HEK293 (cell line): ENCODE measurements around the gene NUP85.

Source experiments
- CTCF ChIA-PET: fragments of 350-600 bp; formaldehyde crosslinking; extraction: SDS; loops from one replicate; lab custom pipeline; 2021; ENCODE audit warnings: antibody characterized with exemption; lab: Yijun Ruan, JAX
- POLR2A ChIA-PET: fragments of 300-600 bp; formaldehyde crosslinking; extraction: SDS; loops from one replicate; lab custom pipeline; 2020; ENCODE audit warnings: antibody characterized with exemption, inconsistent platforms; lab: Yijun Ruan, JAX
- H3K27ac ChIP-seq: fragments of 200-500 bp; sonication (Bioruptor generic); 2 replicates; pipeline ENCODE4 v1.5.1; 2014; ENCODE audit warnings: low read depth, low read length, control low read depth, inconsistent platforms; ENCODE audit errors: extremely low read depth
- H3K36me3 ChIP-seq, 2 experiments: fragments of 200-500 bp in 1 of 2; sonication (Bioruptor generic) in 1 of 2; 1 replicate in 1 of 2; 2 replicates in 1 of 2; pipeline ENCODE4 v1.5.1; 2014 to 2017; ENCODE audit warnings: inconsistent platforms in 2 of 2, low read length in 2 of 2; ENCODE audit not compliant: control insufficient read depth in 2 of 2, insufficient read depth in 1 of 2
- H3K4me1 ChIP-seq: fragments of 200-500 bp; sonication (Bioruptor generic); 2 replicates; pipeline ENCODE4 v1.5.1; 2014; ENCODE audit warnings: mild to moderate bottlenecking, low read length, inconsistent platforms; ENCODE audit not compliant: control insufficient read depth, insufficient read depth
- H3K4me3 ChIP-seq: 2 replicates; pipeline ENCODE4 v1.5.1; 2011; ENCODE audit warnings: low read depth, mild to moderate bottlenecking, control low read depth, low read length, moderate library complexity
- H3K9me3 ChIP-seq: fragments of 200-500 bp; sonication (Bioruptor generic); 2 replicates; pipeline ENCODE4 v1.5.1; 2014; ENCODE audit warnings: low read depth, low read length, inconsistent platforms; ENCODE audit not compliant: control insufficient read depth, insufficient read depth
- EGR2 ChIP-seq: fragments of 450-650 bp; formaldehyde crosslinking; IDR thresholded peaks from 2 replicates; pipeline ENCODE4 v1.5.1; 2016; ENCODE audit warnings: low read depth, missing biosample characterization, missing genetic modification characterization
- GFI1B ChIP-seq: fragments of 450-650 bp; formaldehyde crosslinking; IDR thresholded peaks from 2 replicates; pipeline ENCODE4 v1.5.1; 2016; ENCODE audit warnings: missing biosample characterization, missing genetic modification characterization
- GLI2 ChIP-seq: fragments of 450-650 bp; formaldehyde crosslinking; IDR thresholded peaks from 2 replicates; pipeline ENCODE4; 2017; ENCODE audit warnings: missing biosample characterization, missing genetic modification characterization, low read depth, borderline replicate concordance
- GLIS1 ChIP-seq: fragments of 450-650 bp; formaldehyde crosslinking; IDR thresholded peaks from 2 replicates; pipeline ENCODE4 v1.5.1; 2016; ENCODE audit warnings: missing biosample characterization, missing genetic modification characterization
- YY2 ChIP-seq: fragments of 450-650 bp; formaldehyde crosslinking; IDR thresholded peaks from 2 replicates; pipeline ENCODE4 v1.5.1; 2016; ENCODE audit warnings: missing biosample characterization, missing genetic modification characterization
- ZFHX2 ChIP-seq: fragments of 450-650 bp; formaldehyde crosslinking; conservative IDR thresholded peaks from 2 replicates; pipeline ENCODE4 v1.5.1; 2016; ENCODE audit warnings: missing biosample characterization, missing genetic modification characterization
- ZNF132 ChIP-seq: fragments of 450-650 bp; formaldehyde crosslinking; IDR thresholded peaks from 2 replicates; pipeline ENCODE4 v1.5.1; 2017; ENCODE audit warnings: missing biosample characterization, missing genetic modification characterization, borderline replicate concordance
- ZNF174 ChIP-seq: fragments of 450-650 bp; formaldehyde crosslinking; IDR thresholded peaks from 2 replicates; pipeline ENCODE4 v1.5.0; 2017; ENCODE audit warnings: missing biosample characterization, mild to moderate bottlenecking, missing genetic modification characterization
- ZNF24 ChIP-seq: fragments of 450-650 bp; formaldehyde crosslinking; IDR thresholded peaks from 2 replicates; pipeline ENCODE4 v1.5.1; 2016; ENCODE audit warnings: missing biosample characterization, missing genetic modification characterization
- ZNF292 ChIP-seq: fragments of 450-650 bp; formaldehyde crosslinking; IDR thresholded peaks from 2 replicates; pipeline ENCODE4 v1.5.1; 2016; ENCODE audit warnings: low read depth, missing biosample characterization, missing genetic modification characterization, borderline replicate concordance
- ZNF302 ChIP-seq: fragments of 450-650 bp; formaldehyde crosslinking; IDR thresholded peaks from 2 replicates; pipeline ENCODE4 v1.5.1; 2016; ENCODE audit warnings: missing biosample characterization, missing genetic modification characterization, low read depth
- ZNF335 ChIP-seq: fragments of 450-650 bp; formaldehyde crosslinking; conservative IDR thresholded peaks from 2 replicates; pipeline ENCODE4 v1.5.1; 2016; ENCODE audit warnings: missing biosample characterization, missing genetic modification characterization
- ZNF341 ChIP-seq: fragments of 450-650 bp; formaldehyde crosslinking; IDR thresholded peaks from 2 replicates; pipeline ENCODE4; 2016; ENCODE audit warnings: low read depth, missing biosample characterization, missing genetic modification characterization
- ZNF561 ChIP-seq: fragments of 450-650 bp; IDR thresholded peaks from 2 replicates; pipeline ENCODE4 v1.5.1; 2018; ENCODE audit warnings: missing biosample characterization, missing genetic modification characterization, borderline replicate concordance
- ZNF596 ChIP-seq: fragments of 450-650 bp; IDR thresholded peaks from 2 replicates; pipeline ENCODE4 v1.5.0; 2018; ENCODE audit warnings: missing biosample characterization, mild to moderate bottlenecking, missing genetic modification characterization, moderate library complexity
- ZNF707 ChIP-seq: fragments of 450-650 bp; formaldehyde crosslinking; IDR thresholded peaks from 2 replicates; pipeline ENCODE4 v1.5.1; 2016; ENCODE audit warnings: missing biosample characterization, missing genetic modification characterization
- ZNF843 ChIP-seq: fragments of 450-650 bp; formaldehyde crosslinking; IDR thresholded peaks from 2 replicates; pipeline ENCODE4 v1.5.1; 2016; ENCODE audit warnings: missing biosample characterization, missing genetic modification characterization
- ZSCAN30 ChIP-seq: fragments of 450-650 bp; IDR thresholded peaks from 2 replicates; pipeline ENCODE4 v1.5.1; 2018; ENCODE audit warnings: missing biosample characterization, mild to moderate bottlenecking, missing genetic modification characterization, moderate library complexity
- TF ChIP-seq, protein P1 (sequence below): sonication (generic); formaldehyde crosslinking; IDR thresholded peaks from 2 replicates; pipeline ENCODE4 v1.8.1; 2022; ENCODE audit warnings: mild to moderate bottlenecking, moderate library complexity, missing genetic modification reagents

The NUP85 gene

DNA sequence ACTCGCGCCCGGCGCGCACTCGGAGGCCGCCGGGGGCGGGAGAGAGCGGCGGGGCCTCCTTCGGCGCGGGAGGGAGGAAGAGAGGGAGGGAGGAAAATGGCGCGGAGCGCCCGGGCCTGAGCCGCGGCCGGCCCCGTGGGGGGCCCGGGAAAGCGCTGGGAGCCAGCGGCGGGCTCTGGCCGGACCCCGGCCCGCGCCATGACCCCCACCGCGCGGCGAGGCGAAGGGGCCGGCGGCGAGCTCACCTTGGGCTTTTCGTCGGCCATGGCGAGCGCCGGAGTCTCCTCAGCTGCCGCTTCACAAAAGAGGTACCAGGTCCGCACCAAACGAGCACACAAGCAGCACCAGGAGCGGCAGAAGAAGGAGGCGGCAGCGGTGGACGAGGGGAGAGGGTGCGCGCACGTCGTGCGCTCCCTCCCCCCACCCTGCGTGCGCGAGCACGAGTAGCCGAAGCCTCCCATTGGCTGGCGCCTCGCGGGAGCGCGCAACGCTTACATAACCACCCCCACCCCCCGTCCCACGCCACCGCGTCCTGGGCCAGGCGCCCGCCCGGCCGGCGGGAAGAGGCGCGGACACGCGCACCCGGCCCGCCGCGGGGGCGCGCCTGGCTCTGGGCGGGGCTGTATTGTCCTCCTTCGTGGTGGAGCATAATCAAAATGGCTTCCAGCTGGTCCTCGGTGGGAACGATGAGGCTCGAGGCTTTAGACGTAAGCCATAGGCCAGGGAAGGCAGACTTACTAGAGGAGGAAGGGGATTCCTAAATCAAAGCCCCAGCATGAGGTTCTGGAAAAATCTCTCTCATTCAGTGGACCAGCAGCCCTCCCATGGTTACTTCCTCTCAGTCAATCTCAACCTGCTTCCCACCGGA lies 22.7 kb upstream of the NUP85 start, which contains the start of gene SUMO2 (continued):
- TF ChIP-seq, protein P1, sequence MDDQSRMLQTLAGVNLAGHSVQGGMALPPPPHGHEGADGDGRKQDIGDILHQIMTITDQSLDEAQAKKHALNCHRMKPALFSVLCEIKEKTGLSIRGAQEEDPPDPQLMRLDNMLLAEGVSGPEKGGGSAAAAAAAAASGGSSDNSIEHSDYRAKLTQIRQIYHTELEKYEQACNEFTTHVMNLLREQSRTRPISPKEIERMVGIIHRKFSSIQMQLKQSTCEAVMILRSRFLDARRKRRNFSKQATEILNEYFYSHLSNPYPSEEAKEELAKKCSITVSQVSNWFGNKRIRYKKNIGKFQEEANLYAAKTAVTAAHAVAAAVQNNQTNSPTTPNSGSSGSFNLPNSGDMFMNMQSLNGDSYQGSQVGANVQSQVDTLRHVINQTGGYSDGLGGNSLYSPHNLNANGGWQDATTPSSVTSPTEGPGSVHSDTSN (CRISPR knock-in tag): peak; percentile 39; the same call in 1 of the 2 replicates
- TF ChIP-seq GLI2 (tag by site-specific recombination) (no peak), ZNF302 (tag by site-specific recombination) (no peak), ZSCAN30 (tag by site-specific recombination) (0 out of 2 replicates have a peak, but pooled peaks have one; percentile 9), ZNF132 (no peak), ZNF292 (tag by site-specific recombination) (no peak), ZNF561 (tag by site-specific recombination) (no peak; the same call in 1 of the 2 replicates), ZNF174 (no peak), YY2 (tag by site-specific recombination) (peak; percentile 45; the same call in 1 of the 2 replicates), ZNF843 (tag by site-specific recombination) (0 out of 2 replicates have a peak, but pooled peaks have one; percentile 34), ZNF335 (tag by site-specific recombination) (peak; percentile 86), ZNF341 (tag by site-specific recombination) (no peak)

DNA sequence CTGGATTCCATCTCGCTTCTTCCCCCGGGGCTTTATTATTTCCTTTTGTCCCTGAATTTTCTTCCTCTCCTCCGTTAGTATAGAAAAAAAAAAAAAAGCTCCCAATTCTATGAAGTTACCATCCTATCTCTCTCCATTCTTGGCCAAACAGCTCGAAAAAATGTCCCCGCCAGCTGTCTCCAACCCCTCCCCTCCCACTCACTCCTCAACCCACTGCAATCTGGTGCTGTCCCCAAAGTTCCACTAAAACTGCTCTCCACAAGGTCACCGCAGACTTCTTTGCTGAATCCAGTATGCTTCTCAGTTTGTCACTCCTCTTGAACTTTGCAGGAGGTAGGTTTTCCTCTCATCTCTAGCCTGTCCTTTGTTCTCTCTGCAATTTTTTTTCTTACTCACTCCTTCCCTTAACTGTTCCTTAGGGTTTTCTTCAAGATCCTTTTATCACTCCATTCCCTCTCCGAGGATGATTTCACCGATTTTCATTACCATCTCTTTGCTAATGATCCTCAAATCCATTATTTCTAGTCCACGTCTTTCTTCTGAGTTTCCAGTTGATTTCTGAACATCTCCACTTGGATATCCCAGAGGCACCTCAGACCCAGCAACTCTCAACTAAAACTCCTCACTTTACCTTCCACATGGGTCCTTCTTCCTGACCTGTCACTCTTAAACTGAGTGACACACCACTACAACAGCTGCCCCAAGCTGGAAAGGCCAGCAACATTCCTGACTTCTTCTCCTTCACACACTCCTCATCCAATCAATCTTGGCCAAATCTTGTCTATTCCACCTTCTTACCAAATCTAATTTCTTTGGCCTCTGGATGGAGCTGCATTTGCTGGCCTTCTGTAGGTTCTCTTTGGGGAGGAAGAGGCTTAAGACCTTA lies 21.2 kb upstream of the NUP85 start:
- ChIA-PET POLR2A (interaction anchor here (0.6 to 1.9 kb wide), 6 partner anchors 10 to 105 kb away, joined by 3 to 14 read pairs (median 5); partner anchors contain the start of genes JPT1 and SLC25A19), CTCF (interaction anchor here (0.6 to 2.5 kb wide), 10 partner anchors 11 to 241 kb away, joined by 3 to 13 read pairs (median 4); no protein-coding TSS in a partner anchor)
- H3K9me3 ChIP-seq: no peaks in the 10 kb centered on the region
- peaks cover 5% of the 10 kb centered on the region; the same call in 1 of the 2 replicates for H3K4me1 ChIP-seq
- no peak overlapping the region for H3K4me3 ChIP-seq
- peaks cover 16 to 21% of the 10 kb centered on the region in 2 experiments for H3K36me3 ChIP-seq
- no peak overlapping the region; the same call in 1 of the 2 replicates for H3K27ac ChIP-seq
- peak; percentile 40 for TF ChIP-seq EGR2 (tag by site-specific recombination)
- peak; percentile 58 for TF ChIP-seq GLIS1 (tag by site-specific recombination)
- TF ChIP-seq ZFHX2: peak; percentile 58; the same call in 1 of the 2 replicates
- no peak for TF ChIP-seq ZNF707 (tag by site-specific recombination)
- TF ChIP-seq ZNF596 (tag by site-specific recombination): no peak
- TF ChIP-seq, all 188 proteins: peak for 3

DNA sequence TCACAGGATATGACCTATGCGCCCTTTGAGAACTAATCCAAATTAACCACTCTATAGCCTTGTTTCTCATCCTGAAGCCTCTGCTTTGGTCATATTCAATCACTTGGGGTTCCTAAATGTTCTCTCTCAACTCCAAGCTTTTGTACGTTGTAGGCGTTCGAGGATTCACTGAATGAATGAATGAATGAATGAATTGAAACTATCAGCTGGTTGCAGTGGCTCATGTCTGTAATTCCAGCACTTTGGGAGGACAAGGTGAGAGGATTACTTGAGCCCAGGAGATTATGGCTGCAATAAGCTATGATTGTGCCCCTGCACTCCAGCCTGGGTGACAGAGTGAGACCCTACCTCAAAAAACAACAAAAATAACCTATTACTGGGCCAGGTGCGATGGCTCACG lies 16.9 kb upstream of the NUP85 start:
- TF ChIP-seq GFI1B (tag by site-specific recombination) (no peak), ZNF24 (peak; percentile 89)
- ChIA-PET CTCF (interaction anchor here (0.9 to 4.6 kb wide), 5 partner anchors 13 to 231 kb away, joined by 3 to 49 read pairs (median 4); no protein-coding TSS in a partner anchor), POLR2A (interaction anchor here (1.1 to 1.9 kb wide), 2 partner anchors 10 to 34 kb away, joined by 3 to 7 read pairs; partner anchors contain the start of gene JPT1)
- no peaks in the 10 kb centered on the region for H3K36me3 ChIP-seq
- H3K9me3 ChIP-seq: no peaks in the 10 kb centered on the region
- H3K4me1 ChIP-seq: no peaks in the 10 kb centered on the region
- no peak overlapping the region for H3K27ac ChIP-seq
- H3K4me3 ChIP-seq: no peak overlapping the region
